ENCODE measurements around the gene NOS2.

- no peak for TF ChIP-seq EZH2phosphoT487 (IDR thresholded peaks at IDR 0.05)
- no peak for TF ChIP-seq CTCF (IDR thresholded peaks at IDR 0.05)
Measured at GRCh38 chr17:27824176-27824715, 23.9 kb upstream of the NOS2 start.

All from neural progenitor cell (in vitro differentiated cells).